Activated T-helper 1 cell treated with anti-CD3 and anti-CD28 coated beads, Interleukin-12 subunit alpha, Interleukin-12 subunit beta, Interleukin-2, Interleukin-4 antibody, amounts not matched to agents 30 ng/mL and 10 ng/mL and 1 ng/mL, durations not matched to agents 14 hours and 24 hours and 36 hours (primary cell): ENCODE measurements around the gene VPS26B. TPM values are rescaled to one million over a fixed set of nuclear protein-coding genes. Genes with fewer than 3 reads are reported as not detected.
"Not testable (repeated sequence)": the region's sequence is repeated elsewhere in the genome, so short reads cannot be mapped to it uniquely, and the experiment has no call there.

Experiments
- DNase-seq: peaks from one replicate; pipeline ENCODE4 v3.0.0; 2021; ENCODE audit warnings: low spot score
- H3K27ac Mint-ChIP-seq: one replicate; pipeline ENCODE4 v1.8.0; 2021; ENCODE audit warnings: mild to moderate bottlenecking, mixed read lengths
- H3K27me3 Mint-ChIP-seq: one replicate; pipeline ENCODE4 v1.8.0; 2022; ENCODE audit warnings: mild to moderate bottlenecking, moderate library complexity, mixed read lengths; ENCODE audit not compliant: insufficient read depth
- H3K36me3 Mint-ChIP-seq: one replicate; pipeline ENCODE4 v1.8.0; 2021; ENCODE audit warnings: low read depth, mixed read lengths
- H3K4me1 Mint-ChIP-seq: one replicate; pipeline ENCODE4 v1.8.0; 2021; ENCODE audit warnings: low read depth, mixed read lengths
- H3K4me3 Mint-ChIP-seq: one replicate; pipeline ENCODE4 v1.8.0; 2021; ENCODE audit warnings: mild to moderate bottlenecking, moderate library complexity, mixed read lengths
- H3K9me3 Mint-ChIP-seq: one replicate; pipeline ENCODE4 v1.8.0; 2021; ENCODE audit warnings: mixed read lengths
- intact Hi-C: fragments of 100-400 bp; cut with micrococcal nuclease; formaldehyde crosslinking; loops from one replicate; pipeline ENCODE4 v1.15.1; 2024
- total RNA-seq: library from RNA; stranded (reverse); gene quantifications from 2 replicates; pipeline ENCODE4 v1.2.3, GENCODE V29; 2022

VPS26B gene
- total RNA-seq, 1 donor from 2014 or later: 43.2 TPM

DNA sequence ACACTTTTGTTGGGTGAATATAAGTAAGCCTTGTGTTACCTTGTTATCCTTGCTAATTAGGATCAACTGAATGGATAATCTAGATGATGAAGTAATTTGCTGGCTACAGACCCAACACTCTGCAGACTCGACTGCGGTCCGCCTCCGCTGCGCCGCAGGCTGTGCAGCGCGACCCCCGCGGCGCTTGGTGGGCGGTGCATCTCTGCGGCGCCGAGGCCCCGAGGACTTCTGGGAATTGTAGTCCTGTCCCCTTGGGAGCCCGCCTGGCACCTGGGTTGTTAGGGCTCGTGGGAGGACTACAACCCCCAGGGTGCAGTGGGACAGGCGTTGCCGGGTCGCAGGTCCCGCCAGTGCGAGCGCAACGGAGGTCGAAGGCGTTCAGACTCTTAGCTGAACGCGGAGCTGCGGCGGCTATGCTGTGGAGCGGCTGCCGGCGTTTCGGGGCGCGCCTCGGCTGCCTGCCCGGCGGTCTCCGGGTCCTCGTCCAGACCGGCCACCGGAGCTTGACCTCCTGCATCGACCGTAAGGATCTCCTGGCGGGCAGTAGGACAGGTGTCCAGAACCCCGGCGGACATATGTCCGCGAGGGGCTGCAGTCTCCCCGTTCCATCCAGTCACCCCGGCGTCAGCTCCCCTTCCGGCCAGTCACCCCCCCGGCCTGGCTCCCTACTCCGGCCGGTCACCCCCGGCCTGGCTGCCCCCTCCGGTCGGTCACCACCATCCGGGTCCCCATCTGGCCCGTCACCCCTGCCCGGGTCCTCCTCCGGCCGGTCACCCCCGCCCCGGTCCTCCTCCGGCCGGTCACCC lies 28.9 kb downstream of the VPS26B start, which contains the start of the genes ACAD8 and THYN1:
Gene ACAD8 (plus strand): TSS at position 381 of the 806 bp plus-strand sequence. CDS start 33 bp downstream, at position 414.
Gene THYN1 (minus strand): TSS at position 165 of the 806 bp plus-strand sequence. CDS start 470 bp downstream, outside the sequence.
- Mint-ChIP-seq H3K9me3 (no peaks in the 10 kb centered on the region), H3K36me3 (peaks cover 16% of the 10 kb centered on the region), H3K27ac (peak within 1 kb of the TSS; percentile 86), H3K4me1 (peaks cover 46% of the 10 kb centered on the region), H3K27me3 (no peaks in the 10 kb centered on the region), H3K4me3 (peak within 1 kb of the TSS; percentile 94)
- DNase-seq: peak; percentile 94
- intact Hi-C loops: loop anchor here (1.0 to 5.0 kb wide), 8 partner anchors 22 to 325 kb away; partner anchors contain the start of genes B3GAT1, GLB1L2, JAM3 and VPS26B

DNA sequence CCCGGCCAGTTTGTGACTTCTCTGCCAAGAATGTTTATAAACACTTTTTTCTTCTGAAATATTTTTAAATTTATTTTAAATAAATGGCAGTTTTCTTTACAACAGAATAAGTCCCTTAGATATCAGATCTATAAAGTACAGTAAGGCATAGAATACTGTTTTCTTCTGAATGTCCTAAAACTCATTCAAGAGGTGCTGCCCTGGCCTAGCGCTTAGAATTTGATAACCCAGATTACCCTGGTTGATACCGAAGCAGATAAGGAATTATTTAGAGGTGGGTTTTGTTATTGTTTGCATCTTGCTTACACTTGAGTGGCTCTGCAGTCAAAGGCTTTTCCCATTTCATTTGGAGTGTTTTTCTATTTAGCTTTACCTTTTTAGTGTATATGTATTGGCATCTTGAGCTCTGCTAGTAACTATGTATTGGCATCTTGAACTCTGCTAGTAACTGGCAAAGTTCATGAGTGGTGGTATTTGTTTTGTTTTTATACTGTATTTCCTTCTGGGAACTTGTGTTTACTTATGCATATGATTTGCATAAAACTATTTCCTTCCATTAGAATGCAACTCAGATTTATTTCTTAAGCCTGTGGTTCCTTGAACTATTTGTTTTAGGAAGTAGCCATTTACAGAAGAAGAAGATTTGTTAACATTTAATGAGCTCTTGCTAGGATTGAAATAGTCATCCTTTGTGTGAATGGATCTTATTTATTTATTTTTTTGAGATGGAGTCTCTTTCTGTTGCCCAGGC lies 30.1 kb downstream of the VPS26B start:
- Mint-ChIP-seq H3K27ac (no peak overlapping the region), H3K36me3 (peaks cover 10% of the 10 kb centered on the region), H3K4me3 (peak overlapping the region; percentile 94), H3K9me3 (no peaks in the 10 kb centered on the region), H3K27me3 (no peaks in the 10 kb centered on the region), H3K4me1 (peaks cover 35% of the 10 kb centered on the region)
- no peak for DNase-seq
- intact Hi-C loops: loop anchor here (5.0 kb wide), 1 partner anchor 158 kb away; the partner anchor contains the start of gene B3GAT1

DNA sequence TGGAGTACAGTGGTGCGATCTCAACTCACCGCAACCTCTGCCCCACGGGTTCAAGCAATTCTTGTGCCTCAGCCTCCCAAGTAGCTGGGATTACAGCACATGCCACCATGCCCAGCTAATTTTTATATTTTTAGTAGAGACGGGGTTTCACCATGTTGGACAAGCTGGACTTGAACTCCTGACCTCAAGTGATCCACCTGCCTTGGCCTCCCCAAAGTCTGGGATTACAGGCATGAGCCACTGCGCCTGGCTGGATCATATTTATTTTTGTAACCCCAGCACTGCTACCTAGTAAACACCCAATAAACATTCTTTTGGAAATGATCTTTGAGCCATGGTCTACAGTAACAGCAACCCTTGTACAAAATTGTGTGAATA lies 30.7 kb downstream of the VPS26B start:
- intact Hi-C loops: not testable (repeated sequence)

DNA sequence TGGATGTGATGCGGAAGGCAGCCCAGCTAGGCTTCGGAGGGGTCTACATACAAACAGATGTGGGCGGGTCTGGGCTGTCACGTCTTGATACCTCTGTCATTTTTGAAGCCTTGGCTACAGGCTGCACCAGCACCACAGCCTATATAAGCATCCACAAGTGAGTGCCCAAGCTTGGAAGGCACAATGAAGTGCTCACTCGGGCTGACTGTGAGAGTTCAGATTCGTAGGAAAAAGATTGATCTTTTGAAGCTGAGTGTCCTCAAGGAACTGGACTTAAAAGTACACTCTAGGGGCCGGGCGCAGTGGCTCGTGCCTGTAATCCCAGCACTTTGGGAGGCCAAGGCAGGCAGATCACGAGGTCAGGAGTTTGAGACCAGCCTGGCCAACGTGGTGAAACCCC lies 32.6 kb downstream of the VPS26B start:
- no peak for DNase-seq
- Mint-ChIP-seq H3K27me3 (no peaks in the 10 kb centered on the region), H3K4me3 (no peak overlapping the region), H3K9me3 (no peaks in the 10 kb centered on the region), H3K27ac (no peak overlapping the region), H3K36me3 (peaks cover 19% of the 10 kb centered on the region), H3K4me1 (peaks cover 29% of the 10 kb centered on the region)
- intact Hi-C loops: no loop called here

More for the DNA sequence above, 30.7 kb downstream of the VPS26B start:
- Mint-ChIP-seq H3K36me3 (peaks cover 13% of the 10 kb centered on the region), H3K4me1 (peaks cover 35% of the 10 kb centered on the region), H3K4me3 (peak overlapping the region; percentile 73)
- not testable (repeated sequence) for DNase-seq, H3K27ac Mint-ChIP-seq, H3K9me3 Mint-ChIP-seq, H3K27me3 Mint-ChIP-seq

DNA sequence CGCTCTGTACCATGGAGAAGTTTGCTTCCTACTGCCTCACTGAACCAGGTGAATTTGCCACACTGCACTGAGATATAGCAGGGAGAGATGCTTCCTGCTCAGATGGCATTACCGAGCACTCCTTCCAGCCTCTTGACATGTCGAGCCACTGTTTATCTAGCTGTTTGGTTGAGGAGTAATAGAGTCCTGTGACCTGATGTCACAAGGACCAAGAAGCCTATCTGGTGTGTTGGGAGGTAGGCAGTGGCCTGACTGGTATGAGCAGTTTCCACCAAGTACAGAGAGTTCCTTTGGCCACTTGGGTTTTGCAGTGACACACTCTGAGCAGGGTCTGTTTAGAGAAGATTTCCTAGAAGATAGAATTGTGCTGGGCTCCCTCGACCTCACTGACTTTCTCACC lies 34.1 kb downstream of the VPS26B start:
- Mint-ChIP-seq H3K36me3 (peaks cover 18% of the 10 kb centered on the region), H3K27ac (no peak overlapping the region), H3K4me3 (no peak overlapping the region), H3K27me3 (no peaks in the 10 kb centered on the region), H3K9me3 (no peaks in the 10 kb centered on the region), H3K4me1 (peaks cover 23% of the 10 kb centered on the region)
- intact Hi-C loops: no loop called here
- no peak for DNase-seq

DNA sequence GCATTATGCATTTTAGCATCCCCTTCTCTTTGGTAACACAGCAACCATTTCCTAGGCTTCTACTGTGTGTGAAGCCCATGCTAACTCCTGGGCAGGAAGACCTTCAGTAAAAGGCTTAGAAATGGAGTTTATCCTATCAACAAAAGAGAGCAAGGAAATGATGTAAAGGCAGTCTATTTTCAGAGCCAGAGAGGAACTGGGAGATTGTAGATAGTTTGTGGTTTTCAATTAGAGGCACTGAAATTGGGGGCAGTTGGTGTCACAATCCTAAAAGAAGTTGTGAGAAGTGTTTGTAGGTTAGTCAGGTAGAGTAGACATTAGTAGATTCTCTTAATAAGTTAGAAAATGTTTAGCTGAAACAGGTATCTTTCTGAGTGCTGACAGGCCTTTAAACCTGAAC lies 36.0 kb downstream of the VPS26B start:
- Mint-ChIP-seq H3K27me3 (no peaks in the 10 kb centered on the region), H3K27ac (no peak overlapping the region), H3K4me3 (no peak overlapping the region), H3K4me1 (peaks cover 9% of the 10 kb centered on the region), H3K9me3 (no peaks in the 10 kb centered on the region), H3K36me3 (peaks cover 25% of the 10 kb centered on the region)
- DNase-seq: no peak
- intact Hi-C loops: no loop called here

DNA sequence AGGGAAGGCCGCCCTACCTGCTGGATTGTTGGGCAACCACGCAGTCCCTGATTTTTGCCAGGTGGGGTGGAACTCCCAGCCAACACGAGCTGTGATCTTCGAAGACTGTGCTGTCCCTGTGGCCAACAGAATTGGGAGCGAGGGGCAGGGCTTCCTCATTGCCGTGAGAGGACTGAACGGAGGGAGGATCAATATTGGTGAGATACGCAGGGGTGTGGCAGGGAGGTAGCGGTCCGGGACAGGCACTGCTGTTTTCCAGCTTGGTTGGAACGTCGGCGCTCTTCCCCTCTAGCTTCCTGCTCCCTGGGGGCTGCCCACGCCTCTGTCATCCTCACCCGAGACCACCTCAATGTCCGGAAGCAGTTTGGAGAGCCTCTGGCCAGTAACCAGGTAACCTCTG lies 36.5 kb downstream of the VPS26B start:
- peaks cover 4% of the 10 kb centered on the region for H3K4me1 Mint-ChIP-seq
- no peaks in the 10 kb centered on the region for H3K27me3 Mint-ChIP-seq
- no peak for DNase-seq
- intact Hi-C loops: no loop called here
- no peaks in the 10 kb centered on the region for H3K9me3 Mint-ChIP-seq
- H3K4me3 Mint-ChIP-seq: no peak overlapping the region
- peaks cover 25% of the 10 kb centered on the region for H3K36me3 Mint-ChIP-seq
- no peak overlapping the region for H3K27ac Mint-ChIP-seq

DNA sequence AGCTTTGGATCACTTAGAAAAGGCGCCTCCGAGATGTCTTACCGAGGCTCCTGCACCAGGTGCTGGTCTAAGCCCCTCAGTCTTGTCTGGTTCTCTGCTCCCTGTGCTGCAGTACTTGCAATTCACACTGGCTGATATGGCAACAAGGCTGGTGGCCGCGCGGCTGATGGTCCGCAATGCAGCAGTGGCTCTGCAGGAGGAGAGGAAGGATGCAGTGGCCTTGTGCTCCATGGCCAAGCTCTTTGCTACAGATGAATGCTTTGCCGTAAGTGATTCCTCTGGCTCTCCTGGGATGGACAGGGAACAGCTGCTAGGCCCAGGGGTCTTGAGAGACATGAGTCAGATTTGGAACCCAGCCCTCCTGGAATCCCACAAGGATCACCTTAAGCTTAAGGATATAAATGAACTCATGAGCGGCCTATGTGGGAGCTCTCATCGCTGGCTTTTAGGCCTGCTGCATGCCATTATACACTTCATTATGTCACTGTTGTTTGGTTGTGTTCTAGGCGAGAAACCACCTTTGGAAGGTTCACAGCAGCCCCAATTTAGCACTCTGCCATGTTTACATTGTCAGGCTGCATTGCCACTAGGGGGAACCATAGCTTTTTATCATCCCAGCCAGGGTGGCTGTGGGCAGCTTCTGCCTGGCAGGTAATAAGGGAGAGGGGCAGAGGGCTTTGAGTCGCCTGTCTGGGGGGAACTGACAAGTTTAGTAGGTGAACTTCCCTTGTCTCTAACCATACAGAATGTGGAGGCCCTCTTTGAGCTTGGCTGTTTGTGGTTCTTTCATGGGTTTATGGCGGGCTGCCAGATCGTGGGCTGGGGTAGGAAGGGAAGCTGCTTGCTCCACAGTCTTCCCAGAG lies 37.4 kb downstream of the VPS26B start:
- intact Hi-C loops: loop anchor here (1.0 kb wide), 1 partner anchor 13 kb away; no protein-coding TSS in a partner anchor
- Mint-ChIP-seq H3K27me3 (no peaks in the 10 kb centered on the region), H3K27ac (no peak overlapping the region), H3K4me3 (no peak overlapping the region), H3K36me3 (peaks cover 25% of the 10 kb centered on the region), H3K9me3 (no peaks in the 10 kb centered on the region), H3K4me1 (peaks cover 8% of the 10 kb centered on the region)
- DNase-seq: peak; percentile 30

DNA sequence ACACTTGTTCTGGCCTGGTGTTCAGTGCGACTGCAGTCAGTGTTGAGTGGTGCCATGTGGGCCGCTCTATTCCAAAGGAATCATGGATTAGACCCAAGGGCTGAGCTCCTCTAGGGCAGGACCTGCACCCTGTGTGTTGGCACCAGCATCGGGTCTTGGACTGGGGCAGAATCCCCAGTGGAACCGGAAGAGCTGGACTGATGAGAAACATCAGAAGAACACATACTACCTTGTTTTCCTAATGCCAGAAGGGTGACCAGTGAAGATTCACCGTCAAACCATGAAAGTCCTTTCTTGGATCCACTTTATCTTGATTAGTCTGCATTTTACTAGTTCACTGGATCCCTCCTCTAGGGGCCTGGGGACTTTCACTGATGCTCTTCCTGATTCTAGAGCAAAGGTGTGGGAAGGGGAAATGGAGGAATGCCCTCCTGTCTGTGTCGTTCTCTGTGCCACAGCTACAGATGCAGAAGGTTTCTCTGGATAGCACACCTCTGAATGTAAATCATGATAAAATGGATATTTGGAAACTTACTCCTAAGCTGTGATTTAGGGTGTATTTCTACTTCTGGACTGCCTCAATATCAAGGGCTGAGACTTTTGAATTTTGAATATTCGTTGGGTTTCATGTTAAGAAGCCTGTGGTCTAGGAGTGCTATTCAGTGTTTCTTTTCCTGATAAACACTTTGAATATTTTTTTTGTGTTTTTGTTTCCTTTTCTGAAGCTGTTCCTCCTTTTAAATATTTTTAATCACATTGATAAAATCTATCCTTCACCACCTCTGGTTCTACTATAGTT lies 40.7 kb downstream of the VPS26B start:
- no peak overlapping the region for H3K4me3 Mint-ChIP-seq
- no peaks in the 10 kb centered on the region for H3K27me3 Mint-ChIP-seq
- intact Hi-C loops: no loop called here
- DNase-seq: no peak
- no peaks in the 10 kb centered on the region for H3K9me3 Mint-ChIP-seq
- H3K36me3 Mint-ChIP-seq: peaks cover 21% of the 10 kb centered on the region
- H3K27ac Mint-ChIP-seq: no peak overlapping the region
- peaks cover 21% of the 10 kb centered on the region for H3K4me1 Mint-ChIP-seq

DNA sequence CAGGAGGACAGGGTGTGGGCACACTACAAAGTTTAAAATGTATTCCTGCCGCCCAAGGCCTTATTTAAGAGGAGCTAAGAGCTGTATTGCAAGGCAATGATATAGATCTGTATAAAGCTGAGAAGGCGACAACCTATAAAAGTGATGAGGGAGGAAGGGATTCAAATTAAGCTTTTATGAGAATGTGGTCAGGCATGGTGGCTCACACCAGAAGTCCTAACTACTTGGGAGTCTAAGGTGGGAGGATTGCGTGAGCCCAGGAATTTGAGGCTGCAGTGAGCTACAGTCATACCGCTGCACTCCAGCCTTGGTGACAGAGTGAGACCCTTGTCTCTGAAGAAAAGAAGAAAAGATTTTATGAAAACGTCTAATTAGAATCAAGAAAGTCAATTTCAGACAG lies 42.0 kb downstream of the VPS26B start:
- Mint-ChIP-seq H3K36me3 (peaks cover 20% of the 10 kb centered on the region), H3K27me3 (no peaks in the 10 kb centered on the region), H3K9me3 (no peaks in the 10 kb centered on the region), H3K4me1 (peaks cover 30% of the 10 kb centered on the region), H3K4me3 (no peak overlapping the region), H3K27ac (no peak overlapping the region)
- intact Hi-C loops: no loop called here
- no peak for DNase-seq

DNA sequence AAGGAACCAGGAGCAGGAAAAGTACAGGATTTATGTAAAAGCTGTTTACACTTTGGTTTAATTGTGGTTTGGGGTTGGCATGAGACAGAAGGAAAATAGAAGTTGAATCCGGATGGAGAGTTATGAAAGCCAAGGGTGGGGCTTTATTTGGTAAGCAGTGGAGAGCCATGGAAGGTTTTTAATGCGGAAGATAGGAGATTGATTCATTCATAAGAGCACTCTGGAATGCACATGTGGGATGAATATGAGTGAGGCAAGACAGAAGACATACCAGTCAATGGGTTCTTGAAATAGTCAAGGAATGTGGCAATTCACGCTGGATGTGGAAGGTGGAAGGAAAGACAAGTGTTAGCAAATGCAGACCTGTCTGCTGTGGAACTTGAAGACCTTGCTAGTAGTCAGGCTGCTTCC lies 42.4 kb downstream of the VPS26B start:
- Mint-ChIP-seq H3K27ac (no peak overlapping the region), H3K9me3 (no peaks in the 10 kb centered on the region), H3K27me3 (no peaks in the 10 kb centered on the region), H3K4me3 (no peak overlapping the region), H3K36me3 (peaks cover 21% of the 10 kb centered on the region), H3K4me1 (peaks cover 30% of the 10 kb centered on the region)
- intact Hi-C loops: no loop called here
- no peak for DNase-seq

DNA sequence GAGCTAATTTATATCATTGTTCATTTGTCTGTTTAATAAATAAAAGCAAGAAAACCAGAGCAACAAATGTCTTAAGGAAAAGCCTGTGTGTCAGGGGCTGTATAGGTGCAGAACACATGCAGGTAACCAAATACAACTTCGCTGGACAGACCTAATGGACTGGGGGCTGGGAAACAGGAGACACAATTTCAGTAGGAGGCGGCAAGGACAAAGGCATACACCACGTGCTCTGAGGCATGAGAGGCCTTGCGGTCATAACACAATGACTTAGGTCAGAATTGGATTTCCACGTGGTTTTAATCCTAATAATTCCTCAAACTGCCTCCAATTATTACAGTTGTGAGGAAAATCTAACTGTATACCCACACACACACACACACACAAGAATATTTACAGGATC lies 43.0 kb downstream of the VPS26B start:
- Mint-ChIP-seq H3K9me3 (no peaks in the 10 kb centered on the region), H3K27me3 (no peaks in the 10 kb centered on the region), H3K4me1 (peaks cover 34% of the 10 kb centered on the region), H3K36me3 (peaks cover 21% of the 10 kb centered on the region), H3K27ac (no peak overlapping the region), H3K4me3 (no peak overlapping the region)
- intact Hi-C loops: no loop called here
- DNase-seq: no peak
